DMS153 (cell line): Measurements from ENCODE around the gene WDR86.

ENCODE experiments used
- DNase-seq: peaks from one replicate; lab custom pipeline; 2025; lab: John Stamatoyannopoulos, UW

Gene WDR86

GRCh38 chr7:151409667-151410404 lies at the start of gene WDR86:
Gene WDR86 (minus strand): TSS chr7:151410038. CDS start chr7:151409589, 449 bp downstream.
- no peak for DNase-seq

- DNase-seq, result no peak
Measured at GRCh38 chr7:151457534-151457933, 47.7 kb upstream of the WDR86 start.

GRCh38 chr7:151456782-151457181 lies 46.9 kb upstream of the WDR86 start:
- no peak for DNase-seq

GRCh38 chr7:151456276-151456675 lies 46.4 kb upstream of the WDR86 start:
- no peak for DNase-seq

- no peak for DNase-seq
Measured at GRCh38 chr7:151455690-151456089, 45.9 kb upstream of the WDR86 start.

- no peak for DNase-seq
Measured at GRCh38 chr7:151454932-151455530, 45.2 kb upstream of the WDR86 start.

GRCh38 chr7:151454305-151454704 lies 44.5 kb upstream of the WDR86 start:
- no peak for DNase-seq

GRCh38 chr7:151453326-151453791 lies 43.5 kb upstream of the WDR86 start:
- DNase-seq, result no peak

GRCh38 chr7:151452680-151453325 lies 43.0 kb upstream of the WDR86 start:
- no peak for DNase-seq

- DNase-seq, result no peak
Measured at GRCh38 chr7:151451626-151452571, 42.1 kb upstream of the WDR86 start.

GRCh38 chr7:151451156-151451555 lies 41.3 kb upstream of the WDR86 start:
- DNase-seq, result no peak

- no peak for DNase-seq
Measured at GRCh38 chr7:151449990-151450389, 40.2 kb upstream of the WDR86 start.

GRCh38 chr7:151448261-151449252 lies 38.7 kb upstream of the WDR86 start:
- DNase-seq, result no peak

- DNase-seq, result no peak
Measured at GRCh38 chr7:151447901-151448260, 38.0 kb upstream of the WDR86 start.

- no peak for DNase-seq
Measured at GRCh38 chr7:151447312-151447711, 37.5 kb upstream of the WDR86 start.

GRCh38 chr7:151446412-151446811 lies 36.6 kb upstream of the WDR86 start:
- DNase-seq, result no peak

GRCh38 chr7:151444632-151445031 lies 34.8 kb upstream of the WDR86 start:
- DNase-seq, result no peak

- DNase-seq, result no peak
Measured at GRCh38 chr7:151442776-151443496, 33.1 kb upstream of the WDR86 start.

- no peak for DNase-seq
Measured at GRCh38 chr7:151440799-151441445, 31.1 kb upstream of the WDR86 start.
